Activated naive CD8-positive, alpha-beta T cell treated with anti-CD3 and anti-CD28 coated beads, Interleukin-2, amount 10 ng/mL, durations not matched to agents 7 days and 5 days (primary cell): ENCODE data around the gene C12orf43. TPM values are rescaled to one million over a fixed set of nuclear protein-coding genes. Genes with fewer than 3 reads are reported as not detected.

Experiments
- ATAC-seq: fragments of 150-1000 bp; cut with Tn5 transposase; one replicate; pipeline ENCODE4 v1.10.0; 2021; ENCODE audit warnings: low read depth, moderate library complexity
- POLR2A ChIA-PET: fragments of 350-600 bp; sonication (Branson Sonifier 250); formaldehyde crosslinking; loops from one replicate; lab custom pipeline; 2021; ENCODE audit warnings: antibody characterized with exemption; lab: Charles Lee
- DNase-seq: peaks from one replicate; pipeline ENCODE4 v3.0.0; 2021
- H3K27ac Mint-ChIP-seq: one replicate; pipeline ENCODE4 v1.8.0; 2022; ENCODE audit warnings: mild to moderate bottlenecking, mixed read lengths
- H3K27me3 Mint-ChIP-seq: one replicate; pipeline ENCODE4 v1.8.0; 2022; ENCODE audit warnings: mild to moderate bottlenecking, moderate library complexity, mixed read lengths
- H3K36me3 Mint-ChIP-seq: one replicate; pipeline ENCODE4 v1.8.0; 2021; ENCODE audit warnings: mild to moderate bottlenecking, mixed read lengths
- H3K4me1 Mint-ChIP-seq: one replicate; pipeline ENCODE4 v1.8.0; 2021; ENCODE audit warnings: mixed read lengths
- H3K4me3 Mint-ChIP-seq: one replicate; pipeline ENCODE4 v1.8.0; 2022; ENCODE audit warnings: mild to moderate bottlenecking, moderate library complexity, mixed read lengths
- H3K9me3 Mint-ChIP-seq: one replicate; pipeline ENCODE4 v1.8.0; 2021; ENCODE audit warnings: mixed read lengths
- total RNA-seq, 2 experiments: library from RNA; stranded (reverse); gene quantifications; one replicate each; pipeline ENCODE4 v1.2.3, GENCODE V29; 2021

The C12orf43 gene
- total RNA-seq, 2 experiments from 2014 or later = 15.7 to 16.1 TPM

- H3K4me1 Mint-ChIP-seq = peaks cover 11% of the 10 kb centered on the region
- POLR2A ChIA-PET = interaction anchor here (1.1 kb wide), 1 partner anchor 48 kb away, joined by 3 read pairs; no protein-coding TSS in a partner anchor
- H3K27ac Mint-ChIP-seq = no peak overlapping the region
- DNase-seq (no peak), ATAC-seq (no peak)
- no peaks in the 10 kb centered on the region for H3K27me3 Mint-ChIP-seq
- H3K9me3 Mint-ChIP-seq = no peaks in the 10 kb centered on the region
- peaks cover 15% of the 10 kb centered on the region for H3K36me3 Mint-ChIP-seq
- no peak overlapping the region for H3K4me3 Mint-ChIP-seq
Measured at GRCh38 chr12:121001841-121002483, 14.3 kb downstream of the C12orf43 start.

- Mint-ChIP-seq H3K4me3 (no peak overlapping the region), H3K4me1 (peaks cover 11% of the 10 kb centered on the region), H3K27ac (no peak overlapping the region), H3K36me3 (peaks cover 13% of the 10 kb centered on the region), H3K27me3 (no peaks in the 10 kb centered on the region), H3K9me3 (no peaks in the 10 kb centered on the region)
- POLR2A ChIA-PET = interaction anchor here (1.1 kb wide), 1 partner anchor 49 kb away, joined by 3 read pairs; no protein-coding TSS in a partner anchor
- DNase-seq = no peak
- ATAC-seq = no peak
Measured at GRCh38 chr12:121001060-121001459, 15.2 kb downstream of the C12orf43 start.

GRCh38 chr12:121000530-121000929 lies 15.8 kb downstream of the C12orf43 start:
- peaks cover 1% of the 10 kb centered on the region for H3K9me3 Mint-ChIP-seq
- POLR2A ChIA-PET = no interaction called here
- ATAC-seq = no peak
- peaks cover 10% of the 10 kb centered on the region for H3K4me1 Mint-ChIP-seq
- no peak overlapping the region for H3K27ac Mint-ChIP-seq
- peaks cover 3% of the 10 kb centered on the region for H3K27me3 Mint-ChIP-seq
- H3K36me3 Mint-ChIP-seq = peaks cover 12% of the 10 kb centered on the region
- H3K4me3 Mint-ChIP-seq = no peak overlapping the region
- no peak for DNase-seq

GRCh38 chr12:120999191-121000120 lies 16.8 kb downstream of the C12orf43 start:
- no peak overlapping the region for H3K27ac Mint-ChIP-seq
- H3K9me3 Mint-ChIP-seq = peaks cover 1% of the 10 kb centered on the region
- no peak overlapping the region for H3K4me3 Mint-ChIP-seq
- ATAC-seq (no peak), DNase-seq (no peak)
- peaks cover 8% of the 10 kb centered on the region for H3K36me3 Mint-ChIP-seq
- POLR2A ChIA-PET = no interaction called here
- H3K4me1 Mint-ChIP-seq = peaks cover 3% of the 10 kb centered on the region
- H3K27me3 Mint-ChIP-seq = peaks cover 8% of the 10 kb centered on the region

- Mint-ChIP-seq H3K27ac (no peak overlapping the region), H3K36me3 (peaks cover 4% of the 10 kb centered on the region)
- POLR2A ChIA-PET = no interaction called here
Measured at GRCh38 chr12:120998435-120998834, 17.9 kb downstream of the C12orf43 start.

GRCh38 chr12:120997448-120997847 lies 18.8 kb downstream of the C12orf43 start:
- peaks cover 3% of the 10 kb centered on the region for H3K4me1 Mint-ChIP-seq
- peaks cover 13% of the 10 kb centered on the region for H3K27me3 Mint-ChIP-seq
- peaks cover 1% of the 10 kb centered on the region for H3K9me3 Mint-ChIP-seq
- peaks cover 1% of the 10 kb centered on the region for H3K36me3 Mint-ChIP-seq
- H3K27ac Mint-ChIP-seq = no peak overlapping the region
- POLR2A ChIA-PET = no interaction called here
- DNase-seq (no peak), ATAC-seq (no peak)
- no peak overlapping the region for H3K4me3 Mint-ChIP-seq

More at GRCh38 chr12:120998435-120998834, 17.9 kb downstream of the C12orf43 start:
- DNase-seq (no peak), ATAC-seq (no peak)
- Mint-ChIP-seq H3K4me1 (peaks cover 3% of the 10 kb centered on the region), H3K4me3 (no peak overlapping the region), H3K27me3 (peaks cover 8% of the 10 kb centered on the region), H3K9me3 (peaks cover 1% of the 10 kb centered on the region)

GRCh38 chr12:120996133-120996746 lies 20.0 kb downstream of the C12orf43 start:
- POLR2A ChIA-PET = no interaction called here
- Mint-ChIP-seq H3K27ac (no peak overlapping the region), H3K4me1 (peaks cover 3% of the 10 kb centered on the region), H3K36me3 (peaks cover 1% of the 10 kb centered on the region), H3K27me3 (peaks cover 18% of the 10 kb centered on the region), H3K4me3 (no peak overlapping the region), H3K9me3 (peaks cover 1% of the 10 kb centered on the region)
- ATAC-seq = no peak
- DNase-seq = no peak

GRCh38 chr12:120994589-120995337 lies 21.5 kb downstream of the C12orf43 start:
- Mint-ChIP-seq H3K27ac (no peak overlapping the region), H3K9me3 (peaks cover 1% of the 10 kb centered on the region), H3K27me3 (peaks cover 22% of the 10 kb centered on the region), H3K4me1 (peaks cover 3% of the 10 kb centered on the region), H3K4me3 (no peak overlapping the region), H3K36me3 (peaks cover 1% of the 10 kb centered on the region)
- DNase-seq = no peak
- ATAC-seq = no peak
- POLR2A ChIA-PET = no interaction called here

GRCh38 chr12:120994059-120994458 lies 22.2 kb downstream of the C12orf43 start:
- DNase-seq = no peak
- peaks cover 24% of the 10 kb centered on the region for H3K27me3 Mint-ChIP-seq
- H3K27ac Mint-ChIP-seq = no peak overlapping the region
- POLR2A ChIA-PET = no interaction called here
- peaks cover 2% of the 10 kb centered on the region for H3K4me1 Mint-ChIP-seq
- H3K4me3 Mint-ChIP-seq = no peak overlapping the region
- ATAC-seq = no peak
- no peaks in the 10 kb centered on the region for H3K36me3 Mint-ChIP-seq
- peaks cover 1% of the 10 kb centered on the region for H3K9me3 Mint-ChIP-seq

GRCh38 chr12:120993496-120993895 lies 22.8 kb downstream of the C12orf43 start:
- H3K36me3 Mint-ChIP-seq = no peaks in the 10 kb centered on the region
- POLR2A ChIA-PET = no interaction called here

GRCh38 chr12:120992989-120993388 lies 23.3 kb downstream of the C12orf43 start:
- H3K36me3 Mint-ChIP-seq = no peaks in the 10 kb centered on the region
- no peak overlapping the region for H3K4me3 Mint-ChIP-seq
- no peak for DNase-seq
- no peaks in the 10 kb centered on the region for H3K4me1 Mint-ChIP-seq
- H3K27me3 Mint-ChIP-seq = peaks cover 24% of the 10 kb centered on the region
- no peak overlapping the region for H3K27ac Mint-ChIP-seq
- POLR2A ChIA-PET = interaction anchor here (0.6 kb wide), 1 partner anchor 244 kb away, joined by 3 read pairs; no protein-coding TSS in a partner anchor
- ATAC-seq = no peak
- peaks cover 5% of the 10 kb centered on the region for H3K9me3 Mint-ChIP-seq

More at GRCh38 chr12:120993496-120993895, 22.8 kb downstream of the C12orf43 start:
- H3K4me3 Mint-ChIP-seq = no peak overlapping the region
- peaks cover under 1% of the 10 kb centered on the region for H3K4me1 Mint-ChIP-seq
- ATAC-seq (no peak), DNase-seq (no peak)
- H3K27me3 Mint-ChIP-seq = peaks cover 24% of the 10 kb centered on the region
- H3K27ac Mint-ChIP-seq = no peak overlapping the region
- peaks cover 1% of the 10 kb centered on the region for H3K9me3 Mint-ChIP-seq

- Mint-ChIP-seq H3K4me3 (no peak overlapping the region), H3K27me3 (peaks cover 24% of the 10 kb centered on the region), H3K27ac (no peak overlapping the region), H3K9me3 (peaks cover 5% of the 10 kb centered on the region), H3K36me3 (no peaks in the 10 kb centered on the region), H3K4me1 (no peaks in the 10 kb centered on the region)
- POLR2A ChIA-PET = no interaction called here
- DNase-seq (no peak), ATAC-seq (no peak)
Measured at GRCh38 chr12:120991965-120992364, 24.3 kb downstream of the C12orf43 start.
